ENCODE data around the gene RC3H2. TPM values are rescaled to one million over a fixed set of nuclear protein-coding genes. Genes with fewer than 3 reads are reported as not detected.

Gene RC3H2
- total and polyA plus RNA-seq, 2 donors (not counting 1 experiment from before 2014, with no cell fraction given): 35.7 to 43.1 TPM

GRCh38 chr9:122821278-122821943 is 83.7 kb downstream of the RC3H2 start:
- no peaks in the 10 kb centered on the region for H3K27me3 ChIP-seq (ENCODE audit: control insufficient read depth, insufficient read depth, low read length)
- H3K4me1 ChIP-seq (ENCODE audit: control insufficient read depth, extremely low read depth, insufficient read depth, low read length): no peaks in the 10 kb centered on the region
- TF ChIP-seq EZH2 (IDR thresholded peaks at IDR 0.05; ENCODE audit: low read length, missing control alignments): no peak
- TF ChIP-seq CTCF (conservative IDR thresholded peaks at IDR 0.05 in 1 of 2, IDR thresholded peaks at IDR 0.05 in 1 of 2; ENCODE audit: low read depth in 1 of 2, low read length in 2 of 2): no peak
- H4K20me1 ChIP-seq (ENCODE audit: control insufficient read depth, extremely low read depth, insufficient read depth, low read length): no peaks in the 10 kb centered on the region
- no peak overlapping the region for H3K9ac ChIP-seq (ENCODE audit: insufficient read depth, low read length)
- no peak overlapping the region for H3K4me2 ChIP-seq (ENCODE audit: extremely low read depth, insufficient read depth, low read length)
- peak in 1 of 2 donors; percentile 64 for DNase-seq (ENCODE audit: low read depth in 2 of 2)
- peaks cover 6% of the 10 kb centered on the region for H3K36me3 ChIP-seq (ENCODE audit: control insufficient read depth, insufficient read depth, low read length)
- H3K4me3 ChIP-seq (replicated peaks in 1 of 4; ENCODE audit: control extremely low read depth in 1 of 4, insufficient read depth in 1 of 4, low read depth in 3 of 4, low read length in 4 of 4): no peak overlapping the region
- no peak overlapping the region for H2AFZ ChIP-seq (ENCODE audit: low read length)
- H3K9me3 ChIP-seq (ENCODE audit: control insufficient read depth, insufficient read depth, low read depth, low read length): no peaks in the 10 kb centered on the region
- H3K27ac ChIP-seq (ENCODE audit: insufficient read depth, low read length): no peak overlapping the region
- peaks cover 11% of the 10 kb centered on the region for H3K79me2 ChIP-seq (ENCODE audit: control insufficient read depth, insufficient read depth, low read length)

GRCh38 chr9:122820490-122820845 is 84.7 kb downstream of the RC3H2 start:
- Histone ChIP-seq H4K20me1 (ENCODE audit: control insufficient read depth, extremely low read depth, insufficient read depth, low read length) (no peaks in the 10 kb centered on the region), H3K4me2 (ENCODE audit: extremely low read depth, insufficient read depth, low read length) (no peak overlapping the region), H2AFZ (ENCODE audit: low read length) (no peak overlapping the region), H3K9ac (ENCODE audit: insufficient read depth, low read length) (no peak overlapping the region), H3K36me3 (ENCODE audit: control insufficient read depth, insufficient read depth, low read length) (peaks cover 6% of the 10 kb centered on the region), H3K27ac (ENCODE audit: insufficient read depth, low read length) (no peak overlapping the region), H3K4me3 (replicated peaks in 1 of 4; ENCODE audit: control extremely low read depth in 1 of 4, insufficient read depth in 1 of 4, low read depth in 3 of 4, low read length in 4 of 4) (no peak overlapping the region), H3K79me2 (ENCODE audit: control insufficient read depth, insufficient read depth, low read length) (peaks cover 4% of the 10 kb centered on the region), H3K27me3 (ENCODE audit: control insufficient read depth, insufficient read depth, low read length) (no peaks in the 10 kb centered on the region), H3K9me3 (ENCODE audit: control insufficient read depth, insufficient read depth, low read depth, low read length) (no peaks in the 10 kb centered on the region), H3K4me1 (ENCODE audit: control insufficient read depth, extremely low read depth, insufficient read depth, low read length) (no peaks in the 10 kb centered on the region)
- TF ChIP-seq EZH2 (IDR thresholded peaks at IDR 0.05; ENCODE audit: low read length, missing control alignments) (no peak), CTCF (conservative IDR thresholded peaks at IDR 0.05 in 1 of 2, IDR thresholded peaks at IDR 0.05 in 1 of 2; ENCODE audit: low read depth in 1 of 2, low read length in 2 of 2) (no peak)
- no peak for DNase-seq (ENCODE audit: low read depth in 2 of 2)

- no peak overlapping the region for H3K9ac ChIP-seq (ENCODE audit: insufficient read depth, low read length)
- no peak overlapping the region for H3K4me2 ChIP-seq (ENCODE audit: extremely low read depth, insufficient read depth, low read length)
- DNase-seq (ENCODE audit: low read depth in 2 of 2): peak; percentile 42 to 75
- peaks cover 4% of the 10 kb centered on the region for H3K79me2 ChIP-seq (ENCODE audit: control insufficient read depth, insufficient read depth, low read length)
- peak overlapping the region; percentile 4 for H3K27ac ChIP-seq (ENCODE audit: insufficient read depth, low read length)
- TF ChIP-seq CTCF (conservative IDR thresholded peaks at IDR 0.05 in 1 of 2, IDR thresholded peaks at IDR 0.05 in 1 of 2; ENCODE audit: low read depth in 1 of 2, low read length in 2 of 2) (no peak), EZH2 (IDR thresholded peaks at IDR 0.05; ENCODE audit: low read length, missing control alignments) (no peak)
- no peak overlapping the region for H2AFZ ChIP-seq (ENCODE audit: low read length)
- no peaks in the 10 kb centered on the region for H3K27me3 ChIP-seq (ENCODE audit: control insufficient read depth, insufficient read depth, low read length)
- no peak overlapping the region for H3K4me3 ChIP-seq (replicated peaks in 1 of 4; ENCODE audit: control extremely low read depth in 1 of 4, insufficient read depth in 1 of 4, low read depth in 3 of 4, low read length in 4 of 4)
- H3K36me3 ChIP-seq (ENCODE audit: control insufficient read depth, insufficient read depth, low read length): peaks cover 6% of the 10 kb centered on the region
- H3K4me1 ChIP-seq (ENCODE audit: control insufficient read depth, extremely low read depth, insufficient read depth, low read length): no peaks in the 10 kb centered on the region
- H4K20me1 ChIP-seq (ENCODE audit: control insufficient read depth, extremely low read depth, insufficient read depth, low read length): no peaks in the 10 kb centered on the region
- no peaks in the 10 kb centered on the region for H3K9me3 ChIP-seq (ENCODE audit: control insufficient read depth, insufficient read depth, low read depth, low read length)
These were observed 85.2 kb downstream of the RC3H2 start for GRCh38 chr9:122819791-122820489.
